PC-3 (cell line): Measurements from ENCODE around the gene A4GALT. TPM values are rescaled to one million over a fixed set of nuclear protein-coding genes. Genes with fewer than 3 reads are reported as not detected.

Experiments
- ATAC-seq: fragments of 200-7000 bp; cut with Tn5 transposase; 2 replicates; pipeline ENCODE4 v1.9.1; 2020; ENCODE audit warnings: mild to moderate bottlenecking, moderate library complexity
- BruUV-seq: library from RNA; stranded (reverse); fragments of 400-500 nt; replicated peaks from 2 replicates; lab custom pipeline; 2021; lab: Mats Ljungman, UMichigan
- CTCF ChIA-PET: fragments of 300-600 bp; sonication (Branson Sonifier 250); formaldehyde crosslinking; loops from one replicate; lab custom pipeline; 2022; ENCODE audit warnings: antibody characterized with exemption; lab: Charles Lee
- POLR2A ChIA-PET: fragments of 300-600 bp; sonication (Branson Sonifier 250); formaldehyde crosslinking; loops from one replicate; lab custom pipeline; 2022; ENCODE audit warnings: antibody characterized with exemption; ENCODE audit not compliant: unreplicated experiment; lab: Charles Lee
- DNase-seq: peaks from one replicate; pipeline ENCODE4 v3.0.0-alpha.2; 2015
- H2AFZ ChIP-seq: fragments of 300-600 bp; sonication (generic); 2 replicates; pipeline ENCODE4 v1.6.0; 2016; ENCODE audit warnings: antibody characterized with exemption, low read length
- H3F3A ChIP-seq: fragments of 300-600 bp; sonication (generic); one replicate; pipeline ENCODE4 v1.6.0; 2017; ENCODE audit warnings: antibody characterized with exemption, low read length, control low read depth, mild to moderate bottlenecking; ENCODE audit not compliant: unreplicated experiment
- H3K27ac ChIP-seq: fragments of 300-600 bp; sonication (generic); 2 replicates; pipeline ENCODE4 v1.5.1; 2016; ENCODE audit warnings: mild to moderate bottlenecking, low read length
- H3K27me3 ChIP-seq: fragments of 300-600 bp; sonication (generic); 2 replicates; pipeline ENCODE4 v1.6.1; 2016; ENCODE audit warnings: low read length, mixed read lengths
- H3K36me3 ChIP-seq: fragments of 300-600 bp; sonication (generic); 2 replicates; pipeline ENCODE4 v1.6.1; 2016; ENCODE audit warnings: low read depth, mixed run types, low read length, mixed read lengths
- H3K4me1 ChIP-seq: fragments of 300-600 bp; sonication (generic); 2 replicates; pipeline ENCODE4 v1.5.1; 2016; ENCODE audit warnings: low read length; ENCODE audit not compliant: insufficient read depth
- H3K4me2 ChIP-seq: fragments of 300-600 bp; sonication (generic); 2 replicates; pipeline ENCODE4 v1.6.0; 2016; ENCODE audit warnings: low read length
- H3K4me3 ChIP-seq: fragments of 300-600 bp; sonication (generic); 2 replicates; pipeline ENCODE4 v1.5.1; 2016; ENCODE audit warnings: mild to moderate bottlenecking, low read length, mixed read lengths
- H3K79me2 ChIP-seq: fragments of 300-600 bp; sonication (generic); 2 replicates; pipeline ENCODE4 v1.6.1; 2017; ENCODE audit warnings: low read length, mixed read lengths
- H3K9ac ChIP-seq: fragments of 300-600 bp; sonication (generic); 2 replicates; pipeline ENCODE4 v1.6.0; 2016; ENCODE audit warnings: mild to moderate bottlenecking, low read length
- H3K9me2 ChIP-seq: fragments of 300-600 bp; sonication (generic); replicated peaks from 2 replicates; pipeline ENCODE4 v1.6.1; 2016; ENCODE audit warnings: mixed run types, low read length, mixed read lengths
- H3K9me3 ChIP-seq: fragments of 300-600 bp; sonication (generic); 2 replicates; pipeline ENCODE4 v1.6.1; 2016; ENCODE audit warnings: low read length, mixed read lengths
- H4K20me1 ChIP-seq: fragments of 300-600 bp; sonication (generic); 2 replicates; pipeline ENCODE4 v1.6.1; 2016; ENCODE audit warnings: low read length, mixed read lengths
- EZH2 ChIP-seq: fragments of 300-600 bp; sonication (generic); IDR thresholded peaks from one replicate; pipeline ENCODE4 v1.6.1; 2017; ENCODE audit warnings: antibody characterized with exemption, mild to moderate bottlenecking, low read length; ENCODE audit not compliant: unreplicated experiment
- EZH2phosphoT487 ChIP-seq: fragments of 300-600 bp; sonication (generic); IDR thresholded peaks from 2 replicates; pipeline ENCODE4 v1.6.1; 2018; ENCODE audit warnings: mild to moderate bottlenecking, antibody characterized with exemption, low read length, borderline replicate concordance
- intact Hi-C: fragments of 100-400 bp; cut with micrococcal nuclease; formaldehyde crosslinking; loops from 2 replicates; pipeline ENCODE4 v1.9.0; 2023
- total RNA-seq: library from RNA; depleted of rRNA; stranded (reverse); fragments of >200 nt; gene quantifications from 2 replicates; pipeline ENCODE4 v1.2.3, GENCODE V29; 2014
- TF ChIP-seq, protein P1 (sequence below): fragments of 300-600 bp; sonication (generic); conservative IDR thresholded peaks from 2 replicates; pipeline ENCODE4 v1.5.1; 2017; ENCODE audit warnings: antibody characterized with exemption, low read depth, mild to moderate bottlenecking, low read length

A4GALT gene
- total RNA-seq, 1 experiment from 2014 or later = 3.2 TPM

DNA sequence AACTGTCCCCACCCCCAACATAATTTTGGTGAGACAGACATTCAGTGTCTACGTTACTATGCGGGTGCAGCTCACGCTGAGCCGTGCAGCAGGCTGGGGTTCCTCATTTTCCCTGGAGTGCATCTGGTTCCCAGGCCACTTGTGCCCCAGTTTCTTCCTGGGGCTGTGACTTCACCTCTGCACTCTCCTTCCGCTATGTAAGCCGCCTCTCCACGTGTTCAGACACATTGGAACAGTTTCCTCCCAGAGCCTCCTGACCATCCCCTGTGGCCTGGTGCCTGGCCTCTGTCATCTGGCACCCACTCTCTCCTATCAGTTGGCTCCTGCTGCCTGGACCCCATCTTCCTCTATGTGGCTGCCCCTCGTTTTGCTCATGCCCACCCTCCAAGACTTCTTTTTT, 46.2 kb upstream of the A4GALT start:
- POLR2A ChIA-PET = no interaction called here
- H3K27ac ChIP-seq = no peak overlapping the region
- no peaks in the 10 kb centered on the region for H3K9me3 ChIP-seq

DNA sequence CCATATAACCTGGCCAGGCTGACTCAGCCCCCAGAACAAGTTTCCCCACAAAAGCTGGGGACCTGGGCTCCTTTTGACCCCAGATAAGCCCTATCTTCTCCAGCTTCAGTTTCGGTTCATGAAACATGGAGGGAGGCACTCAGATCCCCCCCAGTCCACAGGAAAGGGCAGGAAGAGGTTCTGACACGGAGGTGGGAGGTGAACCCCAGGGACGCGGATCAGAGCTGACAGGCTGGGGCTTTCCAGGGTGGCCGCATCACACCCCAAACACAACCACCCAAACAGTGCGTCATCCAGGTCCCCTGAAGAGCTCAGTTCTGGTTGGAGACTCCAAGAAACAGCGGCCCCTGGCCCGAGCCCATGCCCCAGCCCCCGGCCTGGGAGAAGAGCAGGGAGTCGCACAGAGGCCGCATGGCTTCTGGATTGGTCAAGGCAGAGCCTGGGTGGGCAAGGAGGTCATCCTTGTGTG, 44.3 kb upstream of the A4GALT start:
- DNase-seq (no peak), ATAC-seq (no peak)
- intact Hi-C loops = no loop called here
- Histone ChIP-seq H3K27me3 (no peaks in the 10 kb centered on the region), H3K4me2 (no peak overlapping the region), H3K9me3 (no peaks in the 10 kb centered on the region), H3K4me3 (no peak overlapping the region), H3K4me1 (no peaks in the 10 kb centered on the region), H3K27ac (no peak overlapping the region), H3K9ac (no peak overlapping the region), H3K36me3 (no peaks in the 10 kb centered on the region), H2AFZ (no peak overlapping the region), H3F3A (no peaks in the 10 kb centered on the region), H3K79me2 (no peaks in the 10 kb centered on the region), H4K20me1 (no peaks in the 10 kb centered on the region), H3K9me2 (no peaks in the 10 kb centered on the region)
- ChIA-PET POLR2A (interaction anchor here (0.6 kb wide), 1 partner anchor 79 kb away, joined by 3 read pairs; no protein-coding TSS in a partner anchor), CTCF (interaction anchor here (0.6 kb wide), 1 partner anchor 80 kb away, joined by 3 read pairs; no protein-coding TSS in a partner anchor)
- no peak for TF ChIP-seq EZH2phosphoT487
- TF ChIP-seq, protein P1, sequence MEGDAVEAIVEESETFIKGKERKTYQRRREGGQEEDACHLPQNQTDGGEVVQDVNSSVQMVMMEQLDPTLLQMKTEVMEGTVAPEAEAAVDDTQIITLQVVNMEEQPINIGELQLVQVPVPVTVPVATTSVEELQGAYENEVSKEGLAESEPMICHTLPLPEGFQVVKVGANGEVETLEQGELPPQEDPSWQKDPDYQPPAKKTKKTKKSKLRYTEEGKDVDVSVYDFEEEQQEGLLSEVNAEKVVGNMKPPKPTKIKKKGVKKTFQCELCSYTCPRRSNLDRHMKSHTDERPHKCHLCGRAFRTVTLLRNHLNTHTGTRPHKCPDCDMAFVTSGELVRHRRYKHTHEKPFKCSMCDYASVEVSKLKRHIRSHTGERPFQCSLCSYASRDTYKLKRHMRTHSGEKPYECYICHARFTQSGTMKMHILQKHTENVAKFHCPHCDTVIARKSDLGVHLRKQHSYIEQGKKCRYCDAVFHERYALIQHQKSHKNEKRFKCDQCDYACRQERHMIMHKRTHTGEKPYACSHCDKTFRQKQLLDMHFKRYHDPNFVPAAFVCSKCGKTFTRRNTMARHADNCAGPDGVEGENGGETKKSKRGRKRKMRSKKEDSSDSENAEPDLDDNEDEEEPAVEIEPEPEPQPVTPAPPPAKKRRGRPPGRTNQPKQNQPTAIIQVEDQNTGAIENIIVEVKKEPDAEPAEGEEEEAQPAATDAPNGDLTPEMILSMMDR = no peak
- TF ChIP-seq EZH2 = no peak
- BruUV-seq = no TSS peak

More for the DNA sequence above, 46.2 kb upstream of the A4GALT start:
- ATAC-seq (no peak), DNase-seq (no peak)
- BruUV-seq = no TSS peak
- TF ChIP-seq EZH2 (no peak), EZH2phosphoT487 (no peak)
- TF ChIP-seq, protein P1 = no peak
- Histone ChIP-seq H2AFZ (no peak overlapping the region), H3K9ac (no peak overlapping the region), H3K4me3 (no peak overlapping the region), H4K20me1 (no peaks in the 10 kb centered on the region), H3K36me3 (no peaks in the 10 kb centered on the region), H3K9me2 (no peaks in the 10 kb centered on the region), H3K79me2 (no peaks in the 10 kb centered on the region), H3K4me1 (no peaks in the 10 kb centered on the region), H3K27me3 (no peaks in the 10 kb centered on the region), H3K4me2 (no peak overlapping the region), H3F3A (no peaks in the 10 kb centered on the region)
- CTCF ChIA-PET = no interaction called here
- intact Hi-C loops = no loop called here

DNA sequence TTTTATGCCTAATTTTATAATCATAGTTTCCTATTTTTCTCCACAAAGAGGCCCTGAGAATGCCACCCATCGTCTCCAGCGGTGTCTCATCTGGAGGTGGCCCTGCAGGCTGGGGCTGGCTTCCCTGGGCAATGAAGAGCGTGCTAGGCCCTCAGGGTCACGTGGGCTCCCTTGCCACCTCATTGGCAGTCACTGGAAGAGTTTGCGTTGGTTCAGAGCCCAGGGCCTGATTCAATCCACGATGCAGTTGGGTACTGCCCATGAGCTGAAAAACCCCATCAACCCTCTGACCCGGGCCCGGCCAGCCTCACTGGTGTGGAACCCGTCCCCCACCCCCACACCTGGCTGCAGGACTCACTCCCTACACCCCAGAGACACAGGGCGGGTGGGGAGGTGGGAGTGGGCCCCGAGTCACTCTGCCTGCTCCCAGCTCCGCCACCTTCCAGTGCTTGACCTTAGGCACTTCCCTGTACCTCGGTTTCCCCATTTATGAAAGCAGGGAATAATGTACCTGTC, 43.4 kb upstream of the A4GALT start:
- Histone ChIP-seq H3K9ac (no peak overlapping the region), H3K27ac (no peak overlapping the region), H3K79me2 (no peaks in the 10 kb centered on the region), H3K9me3 (no peaks in the 10 kb centered on the region), H3K4me3 (no peak overlapping the region), H3K4me2 (no peak overlapping the region), H3K9me2 (no peaks in the 10 kb centered on the region), H3K27me3 (no peaks in the 10 kb centered on the region), H3F3A (no peaks in the 10 kb centered on the region), H2AFZ (no peak overlapping the region), H3K36me3 (no peaks in the 10 kb centered on the region), H3K4me1 (no peaks in the 10 kb centered on the region; the same call in 1 of the 2 replicates), H4K20me1 (no peaks in the 10 kb centered on the region)
- ATAC-seq (no peak), DNase-seq (no peak)
- intact Hi-C loops = no loop called here
- no peak for TF ChIP-seq EZH2phosphoT487
- no TSS peak for BruUV-seq
- POLR2A ChIA-PET = no interaction called here
- CTCF ChIA-PET = no interaction called here
